ENCODE data around the gene PRPF39. TPM values are rescaled to one million over a fixed set of nuclear protein-coding genes. Genes with fewer than 3 reads are reported as not detected.

The PRPF39 gene
- total and polyA plus RNA-seq, 2 of the 13 experiments (the other 11 are each of a cell fraction or from before 2014, with no cell fraction given) = 44.2 to 65.0 TPM

DNA sequence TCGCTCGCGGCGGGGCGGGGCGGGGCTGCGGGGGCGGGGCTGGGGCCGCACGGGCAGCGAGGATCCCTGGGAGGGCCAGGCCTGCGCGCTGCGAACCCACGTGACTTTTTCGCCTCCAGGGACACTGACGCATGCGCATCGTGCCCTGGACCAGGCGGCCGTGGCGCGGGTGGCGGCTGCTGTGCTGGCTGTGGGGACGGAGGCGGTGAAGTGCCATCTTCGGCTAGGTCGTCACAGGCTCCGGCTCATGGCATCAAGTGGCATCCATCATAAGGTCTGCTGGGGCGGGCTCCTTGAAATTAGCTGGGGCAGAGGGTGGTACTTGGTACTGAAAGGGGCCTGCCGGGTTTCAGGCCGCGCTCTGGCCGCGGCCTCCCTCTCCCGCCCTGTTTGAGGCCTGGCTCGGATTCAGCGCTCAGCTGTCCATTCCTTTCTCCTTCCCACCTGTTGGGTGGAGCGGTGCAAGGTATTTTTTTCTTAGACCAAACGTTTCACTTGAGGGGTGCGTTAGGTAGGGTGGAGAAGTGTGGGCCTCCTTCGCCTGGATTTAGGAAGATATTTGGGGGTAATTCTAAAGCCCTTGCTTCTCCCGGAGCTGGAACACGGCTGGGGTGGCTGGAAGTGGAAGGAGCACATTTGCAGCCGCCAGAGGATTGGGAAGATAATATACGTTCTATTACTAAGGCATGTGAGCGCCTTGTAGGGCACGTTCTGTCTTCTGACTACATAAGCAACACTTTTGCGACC, at the start of gene PRPF39 (continued):
- TF ChIP-seq, protein P1, sequence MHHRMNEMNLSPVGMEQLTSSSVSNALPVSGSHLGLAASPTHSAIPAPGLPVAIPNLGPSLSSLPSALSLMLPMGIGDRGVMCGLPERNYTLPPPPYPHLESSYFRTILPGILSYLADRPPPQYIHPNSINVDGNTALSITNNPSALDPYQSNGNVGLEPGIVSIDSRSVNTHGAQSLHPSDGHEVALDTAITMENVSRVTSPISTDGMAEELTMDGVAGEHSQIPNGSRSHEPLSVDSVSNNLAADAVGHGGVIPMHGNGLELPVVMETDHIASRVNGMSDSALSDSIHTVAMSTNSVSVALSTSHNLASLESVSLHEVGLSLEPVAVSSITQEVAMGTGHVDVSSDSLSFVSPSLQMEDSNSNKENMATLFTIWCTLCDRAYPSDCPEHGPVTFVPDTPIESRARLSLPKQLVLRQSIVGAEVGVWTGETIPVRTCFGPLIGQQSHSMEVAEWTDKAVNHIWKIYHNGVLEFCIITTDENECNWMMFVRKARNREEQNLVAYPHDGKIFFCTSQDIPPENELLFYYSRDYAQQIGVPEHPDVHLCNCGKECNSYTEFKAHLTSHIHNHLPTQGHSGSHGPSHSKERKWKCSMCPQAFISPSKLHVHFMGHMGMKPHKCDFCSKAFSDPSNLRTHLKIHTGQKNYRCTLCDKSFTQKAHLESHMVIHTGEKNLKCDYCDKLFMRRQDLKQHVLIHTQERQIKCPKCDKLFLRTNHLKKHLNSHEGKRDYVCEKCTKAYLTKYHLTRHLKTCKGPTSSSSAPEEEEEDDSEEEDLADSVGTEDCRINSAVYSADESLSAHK (CRISPR knock-in tag; IDR thresholded peaks at IDR 0.05; ENCODE audit: borderline replicate concordance) = no peak
- TF ChIP-seq, protein P2, sequence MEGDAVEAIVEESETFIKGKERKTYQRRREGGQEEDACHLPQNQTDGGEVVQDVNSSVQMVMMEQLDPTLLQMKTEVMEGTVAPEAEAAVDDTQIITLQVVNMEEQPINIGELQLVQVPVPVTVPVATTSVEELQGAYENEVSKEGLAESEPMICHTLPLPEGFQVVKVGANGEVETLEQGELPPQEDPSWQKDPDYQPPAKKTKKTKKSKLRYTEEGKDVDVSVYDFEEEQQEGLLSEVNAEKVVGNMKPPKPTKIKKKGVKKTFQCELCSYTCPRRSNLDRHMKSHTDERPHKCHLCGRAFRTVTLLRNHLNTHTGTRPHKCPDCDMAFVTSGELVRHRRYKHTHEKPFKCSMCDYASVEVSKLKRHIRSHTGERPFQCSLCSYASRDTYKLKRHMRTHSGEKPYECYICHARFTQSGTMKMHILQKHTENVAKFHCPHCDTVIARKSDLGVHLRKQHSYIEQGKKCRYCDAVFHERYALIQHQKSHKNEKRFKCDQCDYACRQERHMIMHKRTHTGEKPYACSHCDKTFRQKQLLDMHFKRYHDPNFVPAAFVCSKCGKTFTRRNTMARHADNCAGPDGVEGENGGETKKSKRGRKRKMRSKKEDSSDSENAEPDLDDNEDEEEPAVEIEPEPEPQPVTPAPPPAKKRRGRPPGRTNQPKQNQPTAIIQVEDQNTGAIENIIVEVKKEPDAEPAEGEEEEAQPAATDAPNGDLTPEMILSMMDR (CRISPR knock-in tag; IDR thresholded peaks at IDR 0.05) = 0 out of 2 replicates have a peak, but pooled peaks have one; percentile 9
- TF ChIP-seq GZF1 (CRISPR knock-in tag; IDR thresholded peaks at IDR 0.05) = peak; percentile 62; the same call in 1 of the 2 replicates
- TF ChIP-seq ZNF207 (IDR thresholded peaks at IDR 0.05; ENCODE audit: borderline replicate concordance) = no peak
- TF ChIP-seq ZNF614 (CRISPR knock-in tag; IDR thresholded peaks at IDR 0.05; ENCODE audit: borderline replicate concordance) = no peak
- no peak; the same call in 1 of the 2 replicates for TF ChIP-seq ZNF558 (CRISPR knock-in tag; IDR thresholded peaks at IDR 0.05; ENCODE audit: borderline replicate concordance)
- TF ChIP-seq, protein P3, sequence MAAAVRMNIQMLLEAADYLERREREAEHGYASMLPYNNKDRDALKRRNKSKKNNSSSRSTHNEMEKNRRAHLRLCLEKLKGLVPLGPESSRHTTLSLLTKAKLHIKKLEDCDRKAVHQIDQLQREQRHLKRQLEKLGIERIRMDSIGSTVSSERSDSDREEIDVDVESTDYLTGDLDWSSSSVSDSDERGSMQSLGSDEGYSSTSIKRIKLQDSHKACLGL (CRISPR knock-in tag; IDR thresholded peaks at IDR 0.05) = peak; percentile 62; the same call in 1 of the 2 replicates
- 0 out of 2 replicates have a peak, but pooled peaks have one; percentile 52 for TF ChIP-seq ARID2 (CRISPR knock-in tag; IDR thresholded peaks at IDR 0.05; ENCODE audit: borderline replicate concordance)
- TF ChIP-seq, protein P4, sequence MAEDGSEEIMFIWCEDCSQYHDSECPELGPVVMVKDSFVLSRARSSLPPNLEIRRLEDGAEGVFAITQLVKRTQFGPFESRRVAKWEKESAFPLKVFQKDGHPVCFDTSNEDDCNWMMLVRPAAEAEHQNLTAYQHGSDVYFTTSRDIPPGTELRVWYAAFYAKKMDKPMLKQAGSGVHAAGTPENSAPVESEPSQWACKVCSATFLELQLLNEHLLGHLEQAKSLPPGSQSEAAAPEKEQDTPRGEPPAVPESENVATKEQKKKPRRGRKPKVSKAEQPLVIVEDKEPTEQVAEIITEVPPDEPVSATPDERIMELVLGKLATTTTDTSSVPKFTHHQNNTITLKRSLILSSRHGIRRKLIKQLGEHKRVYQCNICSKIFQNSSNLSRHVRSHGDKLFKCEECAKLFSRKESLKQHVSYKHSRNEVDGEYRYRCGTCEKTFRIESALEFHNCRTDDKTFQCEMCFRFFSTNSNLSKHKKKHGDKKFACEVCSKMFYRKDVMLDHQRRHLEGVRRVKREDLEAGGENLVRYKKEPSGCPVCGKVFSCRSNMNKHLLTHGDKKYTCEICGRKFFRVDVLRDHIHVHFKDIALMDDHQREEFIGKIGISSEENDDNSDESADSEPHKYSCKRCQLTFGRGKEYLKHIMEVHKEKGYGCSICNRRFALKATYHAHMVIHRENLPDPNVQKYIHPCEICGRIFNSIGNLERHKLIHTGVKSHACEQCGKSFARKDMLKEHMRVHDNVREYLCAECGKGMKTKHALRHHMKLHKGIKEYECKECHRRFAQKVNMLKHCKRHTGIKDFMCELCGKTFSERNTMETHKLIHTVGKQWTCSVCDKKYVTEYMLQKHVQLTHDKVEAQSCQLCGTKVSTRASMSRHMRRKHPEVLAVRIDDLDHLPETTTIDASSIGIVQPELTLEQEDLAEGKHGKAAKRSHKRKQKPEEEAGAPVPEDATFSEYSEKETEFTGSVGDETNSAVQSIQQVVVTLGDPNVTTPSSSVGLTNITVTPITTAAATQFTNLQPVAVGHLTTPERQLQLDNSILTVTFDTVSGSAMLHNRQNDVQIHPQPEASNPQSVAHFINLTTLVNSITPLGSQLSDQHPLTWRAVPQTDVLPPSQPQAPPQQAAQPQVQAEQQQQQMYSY (CRISPR knock-in tag; IDR thresholded peaks at IDR 0.05) = no peak
- TF ChIP-seq ZNF367 (CRISPR knock-in tag; IDR thresholded peaks at IDR 0.05; ENCODE audit: borderline replicate concordance) = no peak
- no peak for TF ChIP-seq FOXP1 (IDR thresholded peaks at IDR 0.05)
- TF ChIP-seq FOXP1 (CRISPR knock-in tag; IDR thresholded peaks at IDR 0.05) = no peak
- TF ChIP-seq FOSL1 (CRISPR knock-in tag; IDR thresholded peaks at IDR 0.05; ENCODE audit: borderline replicate concordance) = no peak
- TF ChIP-seq, protein P5, sequence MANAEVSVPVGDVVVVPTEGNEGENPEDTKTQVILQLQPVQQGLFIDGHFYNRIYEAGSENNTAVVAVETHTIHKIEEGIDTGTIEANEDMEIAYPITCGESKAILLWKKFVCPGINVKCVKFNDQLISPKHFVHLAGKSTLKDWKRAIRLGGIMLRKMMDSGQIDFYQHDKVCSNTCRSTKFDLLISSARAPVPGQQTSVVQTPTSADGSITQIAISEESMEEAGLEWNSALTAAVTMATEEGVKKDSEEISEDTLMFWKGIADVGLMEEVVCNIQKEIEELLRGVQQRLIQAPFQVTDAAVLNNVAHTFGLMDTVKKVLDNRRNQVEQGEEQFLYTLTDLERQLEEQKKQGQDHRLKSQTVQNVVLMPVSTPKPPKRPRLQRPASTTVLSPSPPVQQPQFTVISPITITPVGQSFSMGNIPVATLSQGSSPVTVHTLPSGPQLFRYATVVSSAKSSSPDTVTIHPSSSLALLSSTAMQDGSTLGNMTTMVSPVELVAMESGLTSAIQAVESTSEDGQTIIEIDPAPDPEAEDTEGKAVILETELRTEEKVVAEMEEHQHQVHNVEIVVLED (CRISPR knock-in tag; IDR thresholded peaks at IDR 0.05; ENCODE audit: borderline replicate concordance) = no peak
- TF ChIP-seq PAF1 (CRISPR knock-in tag; IDR thresholded peaks at IDR 0.05) = no peak
- TF ChIP-seq HNF4A (CRISPR knock-in tag; IDR thresholded peaks at IDR 0.05) = no peak
- TF ChIP-seq ARHGAP35 (CRISPR knock-in tag; IDR thresholded peaks at IDR 0.05; ENCODE audit: borderline replicate concordance) = no peak
- TF ChIP-seq POLR2A (IDR thresholded peaks at IDR 0.05; ENCODE audit: insufficient read depth in 1 of 2, low read depth in 2 of 2, low read length in 2 of 2) = peak; percentile 92 to 98

Measured in HepG2 (cell line).